Astrocyte of the spinal cord (primary cell): Measurements from ENCODE around the gene POU4F2.

Experiments used
- DNase-seq: peaks from one replicate; pipeline ENCODE4 v3.0.0; 2011; ENCODE audit warnings: low read depth, low spot score
- H3K4me3 ChIP-seq: 2 replicates; pipeline ENCODE4 v1.5.1; 2011; ENCODE audit warnings: low read depth, mild to moderate bottlenecking, low read length, moderate library complexity
- in situ Hi-C: cut with HindIII; loops from 2 replicates; pipeline ENCODE4 v1.10.0; 2017; ENCODE audit warnings: low sequenced_read_pairs
- TF ChIP-seq, protein P1 (sequence below): IDR thresholded peaks from 2 replicates; pipeline ENCODE4 v1.5.1; 2012; ENCODE audit warnings: low read depth, mild to moderate bottlenecking, low read length, inconsistent platforms

The POU4F2 gene

DNA sequence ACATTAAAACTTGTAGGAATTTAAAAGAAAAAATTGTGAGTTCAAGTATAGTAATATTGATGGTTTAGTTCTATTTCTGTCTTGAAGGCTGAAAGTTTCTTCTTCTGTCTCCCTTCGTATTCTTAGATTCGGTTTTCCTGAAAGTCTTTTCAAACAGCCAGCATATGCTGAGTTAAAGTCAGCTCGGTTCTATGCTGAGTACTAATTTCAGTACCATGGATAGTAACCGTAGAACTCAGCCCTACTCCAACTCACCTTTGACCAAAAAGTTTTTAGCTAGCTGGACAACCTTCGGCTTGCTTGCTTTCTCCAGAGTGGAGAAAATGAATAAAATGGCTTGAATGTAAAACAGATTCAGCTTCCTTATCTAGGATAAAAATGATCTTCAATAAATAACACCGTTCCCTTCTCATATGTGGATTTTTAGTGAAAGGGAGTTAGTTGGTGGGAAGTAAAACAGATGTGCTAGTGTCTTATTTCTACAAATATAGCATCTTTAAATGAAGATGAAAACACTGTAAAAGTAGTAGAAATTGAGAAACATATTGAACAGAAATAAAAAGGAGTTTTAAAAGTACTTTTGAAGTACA is 5.2 kb downstream of the POU4F2 start:
- in situ Hi-C loops, result no loop called here
- TF ChIP-seq, protein P1, sequence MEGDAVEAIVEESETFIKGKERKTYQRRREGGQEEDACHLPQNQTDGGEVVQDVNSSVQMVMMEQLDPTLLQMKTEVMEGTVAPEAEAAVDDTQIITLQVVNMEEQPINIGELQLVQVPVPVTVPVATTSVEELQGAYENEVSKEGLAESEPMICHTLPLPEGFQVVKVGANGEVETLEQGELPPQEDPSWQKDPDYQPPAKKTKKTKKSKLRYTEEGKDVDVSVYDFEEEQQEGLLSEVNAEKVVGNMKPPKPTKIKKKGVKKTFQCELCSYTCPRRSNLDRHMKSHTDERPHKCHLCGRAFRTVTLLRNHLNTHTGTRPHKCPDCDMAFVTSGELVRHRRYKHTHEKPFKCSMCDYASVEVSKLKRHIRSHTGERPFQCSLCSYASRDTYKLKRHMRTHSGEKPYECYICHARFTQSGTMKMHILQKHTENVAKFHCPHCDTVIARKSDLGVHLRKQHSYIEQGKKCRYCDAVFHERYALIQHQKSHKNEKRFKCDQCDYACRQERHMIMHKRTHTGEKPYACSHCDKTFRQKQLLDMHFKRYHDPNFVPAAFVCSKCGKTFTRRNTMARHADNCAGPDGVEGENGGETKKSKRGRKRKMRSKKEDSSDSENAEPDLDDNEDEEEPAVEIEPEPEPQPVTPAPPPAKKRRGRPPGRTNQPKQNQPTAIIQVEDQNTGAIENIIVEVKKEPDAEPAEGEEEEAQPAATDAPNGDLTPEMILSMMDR, result no peak
- H3K4me3 ChIP-seq, result no peak overlapping the region
- peak; percentile 45 for DNase-seq

DNA sequence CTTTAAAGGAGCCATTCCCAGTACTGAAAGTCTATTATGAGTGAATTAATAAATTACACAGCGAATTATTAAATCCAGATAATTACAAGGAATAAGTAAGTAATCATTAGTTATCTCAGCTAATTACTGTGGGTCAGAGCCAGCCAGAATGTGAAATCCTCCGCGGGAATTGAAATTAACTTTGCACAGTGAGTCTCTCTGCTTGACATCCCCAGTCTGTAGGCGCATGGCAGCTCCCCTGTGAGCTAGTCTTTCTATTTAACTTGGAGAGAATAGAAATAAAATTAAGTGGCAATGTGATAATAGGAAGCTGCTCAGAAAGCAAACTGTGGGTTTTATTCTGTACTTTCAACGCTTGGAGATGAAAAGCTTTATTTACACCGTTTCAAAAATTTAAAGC is 7.2 kb downstream of the POU4F2 start:
- TF ChIP-seq, protein P1, result no peak
- H3K4me3 ChIP-seq, result no peak overlapping the region
- in situ Hi-C loops, result no loop called here
- DNase-seq, result no peak

DNA sequence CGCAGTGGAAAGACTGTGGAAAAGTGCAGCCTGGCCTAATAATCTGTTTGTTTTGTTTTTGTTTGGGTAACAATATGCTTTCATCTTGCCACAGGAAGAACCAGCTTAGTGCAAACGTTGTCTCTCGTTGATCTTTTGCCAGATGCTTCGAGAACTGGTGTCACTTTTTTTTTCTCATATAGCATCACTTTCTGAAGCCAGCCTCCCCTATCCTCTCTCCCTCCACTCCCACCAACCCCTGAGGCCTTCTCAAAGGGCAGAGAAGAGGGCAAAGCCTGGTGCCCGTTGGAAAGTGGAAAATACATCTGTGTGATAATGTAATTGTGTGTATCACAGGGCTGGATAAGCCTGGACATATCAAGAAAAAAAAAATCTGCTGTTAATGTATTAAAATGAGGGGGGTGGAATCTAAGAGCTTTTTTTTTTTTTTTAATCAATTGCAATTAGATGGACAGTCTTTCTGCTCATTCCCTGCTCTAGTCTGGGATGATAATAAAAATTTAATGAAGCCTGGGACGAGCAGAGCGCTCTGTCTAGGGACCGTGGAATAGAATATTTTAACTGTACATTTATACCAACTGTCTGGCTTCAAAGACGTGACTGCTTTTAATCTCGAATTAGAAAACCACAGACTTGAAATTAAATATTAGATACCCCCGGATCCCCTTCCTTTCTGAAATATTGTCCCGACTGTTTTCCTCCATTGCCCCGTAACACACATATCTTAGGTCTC is 8.1 kb downstream of the POU4F2 start:
- TF ChIP-seq, protein P1, result no peak
- no peak overlapping the region for H3K4me3 ChIP-seq
- in situ Hi-C loops, result no loop called here
- no peak for DNase-seq

DNA sequence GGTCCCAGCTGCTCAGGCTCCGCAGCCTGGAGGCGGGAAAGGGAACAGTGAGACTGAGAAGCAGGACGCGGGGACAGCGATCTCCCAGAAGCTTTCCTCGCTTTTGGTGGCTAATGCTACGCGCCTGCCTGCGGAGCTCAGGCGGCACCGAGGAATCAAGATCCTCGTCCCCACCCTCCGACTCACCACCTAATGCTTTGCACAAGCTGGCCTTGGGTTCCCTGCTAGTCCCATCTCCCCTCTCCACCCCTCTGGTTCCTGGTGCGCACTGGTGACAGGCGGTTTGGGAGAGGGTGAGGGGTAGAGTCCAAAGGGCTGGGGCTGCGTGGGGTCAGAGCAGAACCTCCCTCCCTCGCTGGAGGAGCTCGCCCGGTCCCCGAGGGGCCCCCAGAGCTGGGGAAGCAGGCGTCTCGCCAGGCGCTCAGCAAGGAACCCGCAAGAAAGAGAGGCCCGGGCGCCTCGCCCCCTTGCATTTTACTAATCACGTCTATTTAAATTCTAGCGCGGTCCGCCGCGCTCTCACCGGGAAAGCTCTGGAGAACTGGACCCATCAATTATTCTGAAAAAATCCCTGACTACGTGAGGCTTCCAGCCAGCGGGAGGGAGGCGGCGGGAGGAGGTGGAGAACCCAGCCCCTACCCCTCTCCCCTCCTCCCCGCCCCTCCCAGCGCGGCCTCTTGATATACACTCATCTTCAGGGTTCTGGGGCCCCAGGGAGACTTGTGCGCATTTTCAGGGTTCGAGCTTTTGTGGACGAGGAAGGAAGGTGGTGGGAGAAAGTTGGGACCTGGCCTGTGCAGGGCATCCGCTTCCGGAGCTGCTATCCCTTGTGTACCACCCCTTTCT is 9.1 kb downstream of the POU4F2 start:
- in situ Hi-C loops, result no loop called here
- TF ChIP-seq, protein P1, result no peak
- H3K4me3 ChIP-seq, result no peak overlapping the region
- DNase-seq, result no peak

DNA sequence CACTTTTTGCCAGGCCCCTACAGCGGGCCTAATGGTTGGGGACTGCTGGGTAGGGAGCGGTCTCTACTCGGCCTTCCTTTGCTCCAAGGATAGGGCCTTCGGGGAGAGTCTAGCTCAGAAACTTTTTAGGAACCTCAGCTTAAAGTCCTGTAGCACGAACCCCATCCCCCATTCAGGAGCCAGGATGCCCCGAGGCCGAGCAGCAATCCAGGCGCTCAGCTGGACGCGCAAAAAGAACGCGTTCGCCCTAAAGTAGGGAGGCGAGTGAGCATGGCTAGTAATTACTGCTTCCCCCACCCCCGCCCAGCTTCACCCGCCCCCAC is 9.7 kb downstream of the POU4F2 start:
- H3K4me3 ChIP-seq, result no peak overlapping the region

DNA sequence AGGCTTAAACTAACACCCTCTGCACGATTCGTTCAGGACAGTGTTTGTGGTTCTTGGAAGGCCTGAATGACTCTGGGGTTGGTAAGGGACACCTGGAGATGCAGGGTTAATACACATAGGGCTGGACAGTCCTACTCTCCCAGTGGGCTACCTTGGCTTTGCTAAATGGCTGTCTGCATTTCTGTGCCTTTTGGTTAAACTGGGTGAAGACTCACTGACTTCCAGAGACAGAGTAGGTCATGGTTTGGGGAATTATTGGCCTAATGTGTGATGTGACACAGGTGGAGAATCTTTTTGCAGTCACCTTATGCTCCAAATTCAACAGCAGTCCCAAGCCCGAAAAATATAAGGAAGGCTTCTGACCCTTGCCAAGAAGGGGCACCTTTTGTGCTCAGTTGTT is 10.5 kb downstream of the POU4F2 start:
- in situ Hi-C loops, result no loop called here

More for the DNA sequence above, 9.7 kb downstream of the POU4F2 start:
- DNase-seq, result no peak
- TF ChIP-seq, protein P1, result no peak
- in situ Hi-C loops, result no loop called here

More for the DNA sequence above, 10.5 kb downstream of the POU4F2 start:
- H3K4me3 ChIP-seq, result no peak overlapping the region
- TF ChIP-seq, protein P1, result no peak
- no peak for DNase-seq
